Measurements from ENCODE around the gene BEST3.

The BEST3 gene

GRCh38 chr12:69698769-69699540, at the start of gene BEST3:
Gene BEST3, minus strand, starts transcription at chr12:69699303. Its CDS starts 1,505 bp downstream, at chr12:69697798.
- H3K4me1 ChIP-seq (ENCODE audit: control insufficient read depth in 1 of 2, insufficient read depth in 2 of 2, low read length in 2 of 2), result no peaks in the 10 kb centered on the region
- H3K4me3 ChIP-seq (ENCODE audit: low read depth in 1 of 2, low read length in 2 of 2), result no peak within 1 kb of the TSS
- no peaks in the 10 kb centered on the region for H3K36me3 ChIP-seq (ENCODE audit: control insufficient read depth in 1 of 2, insufficient read depth in 2 of 2, low read length in 2 of 2)
- no peak within 1 kb of the TSS for H3K27ac ChIP-seq (ENCODE audit: low read length)
- no peaks in the 10 kb centered on the region for H3K27me3 ChIP-seq (ENCODE audit: low read depth, low read length)
- H3K9me3 ChIP-seq (ENCODE audit: control insufficient read depth in 1 of 2, low read length in 2 of 2), result no peaks in the 10 kb centered on the region

DNA sequence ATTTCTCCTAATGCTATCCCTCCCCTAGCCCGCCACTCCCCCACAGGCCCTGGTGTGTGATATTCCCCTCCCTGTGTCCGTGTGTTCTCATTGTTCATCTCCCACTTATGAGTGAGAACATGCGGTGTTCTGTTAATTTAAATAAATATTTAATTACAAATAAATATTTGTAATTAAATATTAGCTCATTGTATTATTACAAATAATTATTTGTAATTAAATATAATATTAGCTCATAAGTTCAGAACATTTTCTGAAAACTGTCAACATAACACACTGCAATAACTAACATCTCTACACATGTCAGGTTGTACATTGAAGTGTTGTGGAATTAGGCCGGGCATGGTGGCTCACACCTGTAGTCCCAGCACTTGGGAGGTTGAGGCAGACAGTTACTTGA, 45.0 kb upstream of the BEST3 start:
- no peaks in the 10 kb centered on the region for H3K9me3 ChIP-seq (ENCODE audit: control insufficient read depth in 1 of 2, low read length in 2 of 2)

DNA sequence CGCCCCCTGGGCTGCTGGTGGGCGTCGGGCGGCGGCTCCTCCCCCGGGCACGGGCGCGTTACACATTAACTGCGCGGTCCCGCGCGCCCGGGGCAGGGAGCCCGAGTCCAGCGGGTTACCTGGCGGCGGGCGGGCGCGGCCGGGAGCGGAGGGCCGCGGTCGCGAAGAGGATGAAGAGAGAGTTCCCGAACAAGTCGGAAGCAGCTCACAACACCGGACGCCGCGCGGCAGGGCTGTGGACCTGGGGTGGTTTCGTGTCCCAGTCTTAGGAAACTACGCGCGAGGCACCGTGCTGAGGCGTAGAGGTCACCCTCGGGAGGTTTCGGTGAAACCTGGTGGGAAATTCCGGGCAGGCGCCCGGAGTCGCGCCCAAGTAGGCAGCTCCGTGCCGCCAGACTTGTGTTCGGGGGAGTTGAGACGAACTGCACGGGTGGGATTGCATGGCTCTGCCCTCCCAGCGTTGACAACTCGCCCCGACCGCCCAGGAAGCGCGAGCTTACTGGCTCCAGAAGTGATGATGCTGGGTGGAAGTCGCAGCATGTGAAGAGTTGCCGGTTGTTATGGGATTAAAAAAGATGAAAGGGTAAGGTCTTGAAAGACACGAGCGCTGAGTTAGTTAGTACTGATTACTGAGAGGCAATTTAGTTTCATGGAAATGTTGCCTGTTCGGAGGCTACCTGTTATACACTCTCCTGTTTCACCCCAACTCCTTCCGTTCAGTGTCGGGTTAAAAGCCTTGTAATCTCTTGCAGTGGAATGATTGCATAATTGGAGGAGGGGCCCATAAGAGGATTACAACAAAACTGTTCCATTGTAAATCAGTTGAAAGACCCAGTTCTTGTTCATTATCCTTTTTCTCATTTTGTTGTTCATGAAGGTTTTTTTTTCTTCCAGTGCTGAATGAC, 40.4 kb upstream of the BEST3 start:
- peak overlapping the region; percentile 80 for H3K27ac ChIP-seq (ENCODE audit: low read length)
- H3K36me3 ChIP-seq (ENCODE audit: control insufficient read depth in 1 of 2, insufficient read depth in 2 of 2, low read length in 2 of 2), result no peaks in the 10 kb centered on the region
- peaks cover 3 to 7% of the 10 kb centered on the region in 2 donors for H3K4me1 ChIP-seq (ENCODE audit: control insufficient read depth in 1 of 2, insufficient read depth in 2 of 2, low read length in 2 of 2)
- H3K4me3 ChIP-seq (ENCODE audit: low read depth in 1 of 2, low read length in 2 of 2), result peak overlapping the region; percentile 77 to 87
- H3K27me3 ChIP-seq (ENCODE audit: low read depth, low read length), result no peaks in the 10 kb centered on the region
- H3K9me3 ChIP-seq (ENCODE audit: control insufficient read depth in 1 of 2, low read length in 2 of 2), result no peaks in the 10 kb centered on the region

More for the DNA sequence above, 45.0 kb upstream of the BEST3 start:
- H3K36me3 ChIP-seq (ENCODE audit: control insufficient read depth in 1 of 2, insufficient read depth in 2 of 2, low read length in 2 of 2), result no peaks in the 10 kb centered on the region
- H3K4me1 ChIP-seq (ENCODE audit: control insufficient read depth in 1 of 2, insufficient read depth in 2 of 2, low read length in 2 of 2), result peaks cover 3 to 7% of the 10 kb centered on the region in 2 donors
- H3K27ac ChIP-seq (ENCODE audit: low read length), result no peak overlapping the region
- no peak overlapping the region for H3K4me3 ChIP-seq (ENCODE audit: low read depth in 1 of 2, low read length in 2 of 2)
- H3K27me3 ChIP-seq (ENCODE audit: low read depth, low read length), result no peaks in the 10 kb centered on the region

DNA sequence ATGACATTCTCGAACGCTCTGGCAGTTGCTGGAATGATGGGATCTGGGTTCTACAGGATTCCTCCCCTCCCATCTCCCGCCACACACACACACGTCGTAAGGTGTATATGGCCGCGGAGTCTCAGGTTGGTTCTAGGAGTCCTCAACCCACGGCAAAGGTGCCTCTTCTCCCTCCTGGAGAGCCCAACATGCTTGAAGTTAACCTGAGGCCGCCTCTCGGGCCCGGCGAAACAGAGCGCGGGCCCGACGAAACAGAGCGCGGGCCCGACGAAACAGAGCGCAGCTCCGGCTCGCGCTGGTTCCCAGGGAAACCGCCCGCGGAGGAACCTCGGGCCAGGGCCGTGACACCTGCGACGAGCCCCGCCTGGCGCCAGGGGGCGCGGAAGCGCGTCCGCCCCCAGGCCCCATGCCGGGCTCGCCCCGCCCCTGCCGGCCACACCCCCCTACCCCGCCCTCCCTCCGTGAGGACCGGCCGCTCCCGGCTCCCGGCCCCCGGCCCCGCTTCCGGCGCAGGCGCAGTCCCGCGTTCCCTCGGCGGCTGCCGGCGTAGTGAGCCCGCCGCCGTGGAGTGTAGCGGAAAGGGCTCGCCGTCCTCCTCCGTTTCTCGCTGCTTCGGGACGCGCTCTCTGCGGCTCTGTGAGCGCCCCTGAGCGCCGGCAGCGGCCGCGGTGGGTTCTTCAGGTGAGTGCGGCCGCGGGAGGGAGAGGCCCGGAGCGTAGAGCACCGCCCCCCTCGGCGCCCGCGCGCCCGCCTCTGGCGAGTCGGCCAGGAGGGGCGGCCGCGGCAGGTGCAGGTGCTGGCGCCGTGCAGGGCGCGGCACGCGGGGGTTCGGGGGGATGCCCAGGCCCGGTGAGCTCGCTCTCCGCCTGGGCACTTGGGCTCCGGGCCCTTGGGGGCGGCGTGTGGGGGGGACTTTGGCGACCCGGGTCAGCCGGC, 39.5 kb upstream of the BEST3 start, which contains the start of gene RAB3IP:
TSS of gene RAB3IP (plus strand) at position 510 of the 936 bp plus-strand sequence. CDS start 16,549 bp downstream, outside the sequence.
- peak within 1 kb of the TSS; percentile 80 for H3K27ac ChIP-seq (ENCODE audit: low read length)

DNA sequence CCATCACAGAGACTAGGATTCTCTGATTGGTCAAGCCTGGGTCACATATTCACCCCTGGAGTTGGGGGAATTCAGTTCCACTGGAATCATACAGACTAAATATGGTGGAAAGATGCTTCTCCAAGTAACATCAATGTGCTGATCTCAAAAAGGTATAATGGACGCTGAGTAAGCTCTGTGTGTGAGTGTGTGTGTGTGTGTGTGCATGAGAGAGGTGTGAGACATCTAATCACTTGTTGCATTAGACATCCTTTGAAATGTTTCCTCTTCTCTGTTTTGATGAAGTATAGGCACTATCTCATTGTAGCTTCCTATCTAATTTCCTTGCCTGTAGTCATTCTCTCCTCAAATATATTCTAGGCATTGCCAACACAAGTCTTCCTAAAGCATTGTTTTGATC, 34.5 kb upstream of the BEST3 start:
- H3K9me3 ChIP-seq (ENCODE audit: control insufficient read depth in 1 of 2, low read length in 2 of 2), result no peaks in the 10 kb centered on the region
- no peaks in the 10 kb centered on the region for H3K27me3 ChIP-seq (ENCODE audit: low read depth, low read length)
- H3K27ac ChIP-seq (ENCODE audit: low read length), result no peak overlapping the region
- no peak overlapping the region for H3K4me3 ChIP-seq (ENCODE audit: low read depth in 1 of 2, low read length in 2 of 2)
- H3K4me1 ChIP-seq (ENCODE audit: control insufficient read depth in 1 of 2, insufficient read depth in 2 of 2, low read length in 2 of 2), result no peaks in the 10 kb centered on the region
- no peaks in the 10 kb centered on the region for H3K36me3 ChIP-seq (ENCODE audit: control insufficient read depth in 1 of 2, insufficient read depth in 2 of 2, low read length in 2 of 2)

More for the DNA sequence above, 39.5 kb upstream of the BEST3 start, which contains the start of gene RAB3IP:
- H3K4me3 ChIP-seq (ENCODE audit: low read depth in 1 of 2, low read length in 2 of 2), result peak within 1 kb of the TSS; percentile 77 to 87
- no peaks in the 10 kb centered on the region for H3K9me3 ChIP-seq (ENCODE audit: control insufficient read depth in 1 of 2, low read length in 2 of 2)
- peaks cover 3 to 7% of the 10 kb centered on the region in 2 donors for H3K4me1 ChIP-seq (ENCODE audit: control insufficient read depth in 1 of 2, insufficient read depth in 2 of 2, low read length in 2 of 2)
- no peaks in the 10 kb centered on the region for H3K36me3 ChIP-seq (ENCODE audit: control insufficient read depth in 1 of 2, insufficient read depth in 2 of 2, low read length in 2 of 2)
- H3K27me3 ChIP-seq (ENCODE audit: low read depth, low read length), result no peaks in the 10 kb centered on the region

DNA sequence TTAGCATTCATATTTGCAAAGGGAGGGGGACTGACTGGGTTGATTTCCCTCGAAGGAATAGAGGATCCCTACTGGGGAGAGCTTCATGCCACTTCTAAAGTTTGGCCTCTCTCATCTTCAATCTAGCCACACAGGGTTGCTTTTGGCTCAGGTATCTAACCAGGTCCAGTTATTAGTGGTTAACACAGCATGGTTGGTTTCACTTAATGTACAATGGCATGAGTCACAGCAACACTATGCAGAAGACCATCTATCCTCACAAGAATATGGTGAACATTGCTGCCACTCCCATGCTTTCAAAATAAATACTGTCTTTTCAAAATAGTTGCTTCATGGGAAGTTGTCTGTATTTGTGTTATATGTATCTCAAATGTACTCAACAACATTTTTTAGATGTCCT, 33.0 kb upstream of the BEST3 start:
- no peaks in the 10 kb centered on the region for H3K36me3 ChIP-seq (ENCODE audit: control insufficient read depth in 1 of 2, insufficient read depth in 2 of 2, low read length in 2 of 2)
- no peaks in the 10 kb centered on the region for H3K9me3 ChIP-seq (ENCODE audit: control insufficient read depth in 1 of 2, low read length in 2 of 2)
- no peaks in the 10 kb centered on the region for H3K27me3 ChIP-seq (ENCODE audit: low read depth, low read length)
- H3K4me3 ChIP-seq (ENCODE audit: low read depth in 1 of 2, low read length in 2 of 2), result no peak overlapping the region
- no peaks in the 10 kb centered on the region for H3K4me1 ChIP-seq (ENCODE audit: control insufficient read depth in 1 of 2, insufficient read depth in 2 of 2, low read length in 2 of 2)
- no peak overlapping the region for H3K27ac ChIP-seq (ENCODE audit: low read length)

DNA sequence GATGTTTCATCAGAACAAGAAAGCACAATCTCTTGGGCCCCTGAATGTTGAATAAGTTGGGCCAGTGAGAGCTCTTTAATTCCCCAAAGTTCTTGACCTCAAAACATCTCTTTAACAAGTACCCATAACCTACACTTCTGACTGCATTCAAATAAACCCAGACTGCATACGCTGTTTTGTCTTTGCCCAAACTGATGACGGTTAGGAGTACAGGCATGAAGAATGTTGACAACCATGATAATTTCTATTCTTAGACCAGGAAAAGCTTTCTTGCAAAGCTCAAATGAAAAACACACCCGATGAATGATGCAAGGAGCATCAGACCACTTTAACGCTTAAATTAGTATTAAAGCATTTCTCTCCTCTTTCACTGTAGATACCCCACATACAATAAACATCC, 27.8 kb upstream of the BEST3 start:
- Histone ChIP-seq H3K27me3 (ENCODE audit: low read depth, low read length) (no peaks in the 10 kb centered on the region), H3K36me3 (ENCODE audit: control insufficient read depth in 1 of 2, insufficient read depth in 2 of 2, low read length in 2 of 2) (no peaks in the 10 kb centered on the region), H3K9me3 (ENCODE audit: control insufficient read depth in 1 of 2, low read length in 2 of 2) (no peaks in the 10 kb centered on the region), H3K27ac (ENCODE audit: low read length) (no peak overlapping the region), H3K4me1 (ENCODE audit: control insufficient read depth in 1 of 2, insufficient read depth in 2 of 2, low read length in 2 of 2) (no peaks in the 10 kb centered on the region), H3K4me3 (ENCODE audit: low read depth in 1 of 2, low read length in 2 of 2) (no peak overlapping the region)

- H3K4me1 ChIP-seq (ENCODE audit: control insufficient read depth in 1 of 2, insufficient read depth in 2 of 2, low read length in 2 of 2), result no peaks in the 10 kb centered on the region
- H3K9me3 ChIP-seq (ENCODE audit: control insufficient read depth in 1 of 2, low read length in 2 of 2), result no peaks in the 10 kb centered on the region
- H3K4me3 ChIP-seq (ENCODE audit: low read depth in 1 of 2, low read length in 2 of 2), result no peak overlapping the region
- no peak overlapping the region for H3K27ac ChIP-seq (ENCODE audit: low read length)
- no peaks in the 10 kb centered on the region for H3K27me3 ChIP-seq (ENCODE audit: low read depth, low read length)
- H3K36me3 ChIP-seq (ENCODE audit: control insufficient read depth in 1 of 2, insufficient read depth in 2 of 2, low read length in 2 of 2), result no peaks in the 10 kb centered on the region
Observed at GRCh38 chr12:69720750-69721149, 21.6 kb upstream of the BEST3 start.

DNA sequence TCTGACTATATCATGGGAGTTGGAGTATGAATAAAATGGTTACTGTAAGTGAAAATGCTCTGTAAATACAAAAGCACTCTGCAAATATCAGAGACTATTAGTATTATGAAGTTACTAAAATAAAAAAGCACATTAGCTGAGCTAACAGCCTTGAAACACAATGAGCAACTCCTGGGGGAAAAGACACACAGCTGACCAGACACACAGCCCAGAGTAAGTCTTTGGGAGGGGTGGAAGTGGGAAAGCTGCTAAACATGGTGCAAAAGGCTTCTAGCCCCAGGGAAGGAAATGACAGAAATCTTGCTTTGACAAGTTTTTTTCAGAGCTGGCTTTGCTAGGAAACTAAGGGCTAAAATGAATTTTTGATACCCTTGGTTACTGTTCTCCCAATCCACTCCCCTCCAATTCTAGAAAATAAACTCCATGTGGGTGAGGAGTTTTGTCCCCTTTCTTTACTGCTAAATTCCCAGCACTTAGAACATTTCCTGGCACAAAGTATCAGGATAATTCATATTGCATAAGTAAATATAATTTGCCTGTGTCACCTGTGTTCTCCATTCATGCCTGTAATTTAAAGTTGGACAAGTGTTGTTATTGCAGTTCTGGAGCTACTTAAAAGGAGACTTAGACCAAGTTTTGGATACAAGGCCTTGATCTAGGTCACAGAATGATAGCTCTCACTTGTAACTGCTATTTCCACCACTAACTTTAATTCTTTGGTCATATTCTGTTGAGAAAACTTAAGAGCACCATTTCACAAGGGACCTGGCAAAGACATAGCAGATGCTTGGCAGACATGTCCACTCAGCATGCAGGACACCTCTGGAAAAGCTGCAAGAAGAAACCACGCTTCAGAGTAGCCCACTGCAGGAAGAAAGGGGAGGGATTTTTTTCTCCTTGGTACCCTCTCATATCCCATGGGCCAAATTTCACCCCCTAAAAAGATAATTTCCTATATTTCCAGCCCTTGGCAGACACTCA, 20.5 kb upstream of the BEST3 start:
- Histone ChIP-seq H3K27ac (ENCODE audit: low read length) (no peak overlapping the region), H3K36me3 (ENCODE audit: control insufficient read depth in 1 of 2, insufficient read depth in 2 of 2, low read length in 2 of 2) (no peaks in the 10 kb centered on the region), H3K4me1 (ENCODE audit: control insufficient read depth in 1 of 2, insufficient read depth in 2 of 2, low read length in 2 of 2) (no peaks in the 10 kb centered on the region), H3K4me3 (ENCODE audit: low read depth in 1 of 2, low read length in 2 of 2) (no peak overlapping the region), H3K9me3 (ENCODE audit: control insufficient read depth in 1 of 2, low read length in 2 of 2) (no peaks in the 10 kb centered on the region), H3K27me3 (ENCODE audit: low read depth, low read length) (no peaks in the 10 kb centered on the region)

DNA sequence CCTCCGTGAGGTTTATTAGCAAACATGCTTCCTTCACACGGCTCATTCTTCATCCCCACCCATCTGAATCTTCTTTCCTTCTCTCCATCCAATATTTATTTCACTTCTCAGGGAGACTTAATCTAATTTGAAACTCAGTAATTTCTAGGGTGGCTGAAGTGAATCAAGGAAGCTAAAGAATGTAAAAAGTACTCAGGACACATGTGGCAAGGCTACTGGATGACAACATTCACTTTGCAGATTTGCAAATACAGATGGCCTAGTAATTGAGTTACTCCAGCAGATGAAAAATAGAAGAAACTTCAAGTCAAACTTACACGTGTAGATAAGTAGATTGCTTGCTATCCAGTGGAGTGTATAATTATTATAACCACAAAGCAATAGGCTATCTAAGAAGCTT, 15.4 kb upstream of the BEST3 start:
- no peak overlapping the region for H3K27ac ChIP-seq (ENCODE audit: low read length)
- H3K27me3 ChIP-seq (ENCODE audit: low read depth, low read length), result no peaks in the 10 kb centered on the region
- H3K36me3 ChIP-seq (ENCODE audit: control insufficient read depth in 1 of 2, insufficient read depth in 2 of 2, low read length in 2 of 2), result no peaks in the 10 kb centered on the region
- no peaks in the 10 kb centered on the region for H3K9me3 ChIP-seq (ENCODE audit: control insufficient read depth in 1 of 2, low read length in 2 of 2)
- H3K4me3 ChIP-seq (ENCODE audit: low read depth in 1 of 2, low read length in 2 of 2), result no peak overlapping the region
- no peaks in the 10 kb centered on the region for H3K4me1 ChIP-seq (ENCODE audit: control insufficient read depth in 1 of 2, insufficient read depth in 2 of 2, low read length in 2 of 2)

Measured in muscle layer of duodenum (tissue), 2 donors.